HG03039 (cell line): ENCODE results near the gene DYRK2.

ENCODE experiments used
- ATAC-seq: cut with Tn5 transposase; IDR thresholded peaks from one replicate; pipeline ENCODE4 v1.9.1; 2021; ENCODE audit warnings: mild to moderate bottlenecking, moderate library complexity; ENCODE audit not compliant: unreplicated experiment

The DYRK2 gene

GRCh38 chr12:67645601-67646000, 2.9 kb upstream of the DYRK2 start:
- ATAC-seq = no peak

GRCh38 chr12:67646775-67647174, 1.8 kb upstream of the DYRK2 start:
- no peak for ATAC-seq

- ATAC-seq = no peak
Measured at GRCh38 chr12:67647181-67647798, 1.3 kb upstream of the DYRK2 start.

- no peak for ATAC-seq
Measured at GRCh38 chr12:67647799-67648520, 585 bp upstream of the DYRK2 start.

- ATAC-seq = peak; percentile 24
Measured at GRCh38 chr12:67649261-67649569, 670 bp downstream of the DYRK2 start.

DNA sequence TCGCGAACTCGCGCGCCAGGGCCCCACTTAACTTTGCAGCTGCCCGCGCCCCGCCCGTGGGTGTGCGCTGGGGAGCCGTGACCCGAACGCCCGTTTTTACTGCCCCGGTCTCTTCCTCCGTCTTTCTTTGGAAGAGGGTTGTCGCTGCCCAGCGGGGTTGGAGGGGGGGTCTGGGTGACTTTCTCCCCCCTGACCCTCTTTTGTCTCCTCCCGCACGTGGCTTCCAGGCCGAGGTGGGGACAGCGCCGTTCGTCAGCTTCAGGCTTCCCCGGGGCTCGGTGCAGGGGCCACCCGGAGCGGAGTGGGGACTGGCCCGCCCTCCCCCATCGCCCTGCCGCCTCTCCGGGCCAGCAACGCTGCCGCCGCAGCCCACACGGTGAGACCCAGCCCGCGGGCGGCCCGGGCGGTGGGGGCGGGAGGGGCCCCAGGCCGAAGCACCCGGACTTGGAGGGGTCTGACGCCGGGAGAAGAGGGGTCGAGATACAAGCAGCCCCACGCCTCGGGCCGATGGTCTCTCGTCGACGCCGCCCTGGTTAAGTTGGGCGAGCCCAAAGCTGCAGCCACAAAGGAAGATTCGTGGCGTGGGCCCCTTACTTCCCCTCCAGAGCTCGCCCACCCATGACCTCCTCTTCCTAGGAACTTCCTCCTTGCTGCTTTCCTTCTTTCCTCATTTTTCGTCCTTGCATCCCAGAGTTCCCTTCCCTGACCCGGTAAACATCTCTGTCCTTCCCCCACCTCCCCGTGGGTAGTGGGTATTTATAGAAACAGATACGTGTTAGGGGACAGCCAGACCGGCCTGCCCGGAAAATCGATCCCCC, 1.2 kb downstream of the DYRK2 start:
- peak; percentile 12 for ATAC-seq

GRCh38 chr12:67650388-67651131, 2.0 kb downstream of the DYRK2 start:
- ATAC-seq = no peak

DNA sequence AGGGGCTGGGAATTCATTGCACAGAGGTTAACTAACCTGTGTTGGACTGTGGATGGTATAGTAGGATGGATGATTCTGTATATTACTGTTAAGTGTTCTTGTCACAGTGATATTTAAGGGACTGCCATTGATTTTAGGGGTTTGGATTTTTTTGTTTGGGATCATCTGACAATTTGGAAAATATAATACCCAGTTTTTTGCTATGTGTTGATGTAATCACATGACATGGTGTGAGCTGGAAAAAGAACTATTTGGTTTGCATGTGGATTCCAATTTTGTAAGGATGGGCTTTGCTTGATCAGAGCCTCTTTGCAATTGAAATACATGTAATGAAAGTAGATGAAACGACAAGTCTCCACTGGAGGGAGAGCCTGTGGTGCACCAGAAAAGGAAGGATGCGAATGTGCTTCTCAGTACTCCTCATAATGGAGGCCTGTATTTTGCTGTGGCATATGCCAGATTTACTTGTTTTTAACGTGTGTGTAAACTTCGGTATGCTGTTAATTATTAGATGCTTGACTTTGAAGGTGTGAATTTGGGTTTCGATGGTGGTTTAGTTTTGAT, 2.7 kb downstream of the DYRK2 start:
- no peak for ATAC-seq

DNA sequence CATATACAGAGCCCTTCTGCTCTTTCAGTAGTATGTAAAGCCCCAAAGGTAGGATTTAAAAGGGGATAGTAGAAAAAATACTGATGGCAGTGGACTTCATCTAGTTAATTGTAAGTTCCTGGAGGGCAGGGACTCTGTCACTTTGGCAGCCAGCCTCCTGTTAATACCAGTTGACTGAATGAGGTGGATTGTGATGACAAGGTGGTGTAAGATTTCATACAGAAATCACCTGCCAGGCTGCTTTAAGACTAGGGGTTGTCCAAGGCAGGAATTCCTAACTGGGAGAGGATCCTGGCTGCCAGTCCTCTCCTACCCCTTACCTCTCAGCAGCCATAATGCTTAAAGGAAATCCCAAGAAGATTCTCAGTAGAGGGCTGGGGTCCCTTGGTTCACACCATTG, 7.3 kb downstream of the DYRK2 start:
- ATAC-seq = no peak

GRCh38 chr12:67656251-67656650, 7.7 kb downstream of the DYRK2 start:
- no peak for ATAC-seq

DNA sequence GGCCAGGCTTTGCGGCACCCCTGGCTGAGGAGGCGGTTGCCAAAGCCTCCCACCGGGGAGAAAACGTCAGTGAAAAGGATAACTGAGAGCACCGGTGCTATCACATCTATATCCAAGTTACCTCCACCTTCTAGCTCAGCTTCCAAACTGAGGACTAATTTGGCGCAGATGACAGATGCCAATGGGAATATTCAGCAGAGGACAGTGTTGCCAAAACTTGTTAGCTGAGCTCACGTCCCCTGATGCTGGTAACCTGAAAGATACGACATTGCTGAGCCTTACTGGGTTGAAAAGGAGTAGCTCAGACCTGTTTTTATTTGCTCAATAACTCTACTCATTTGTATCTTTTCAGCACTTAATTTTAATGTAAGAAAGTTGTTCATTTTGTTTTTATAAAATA, 9.9 kb downstream of the DYRK2 start:
- ATAC-seq = no peak

GRCh38 chr12:67659292-67659691, 10.7 kb downstream of the DYRK2 start:
- no peak for ATAC-seq

DNA sequence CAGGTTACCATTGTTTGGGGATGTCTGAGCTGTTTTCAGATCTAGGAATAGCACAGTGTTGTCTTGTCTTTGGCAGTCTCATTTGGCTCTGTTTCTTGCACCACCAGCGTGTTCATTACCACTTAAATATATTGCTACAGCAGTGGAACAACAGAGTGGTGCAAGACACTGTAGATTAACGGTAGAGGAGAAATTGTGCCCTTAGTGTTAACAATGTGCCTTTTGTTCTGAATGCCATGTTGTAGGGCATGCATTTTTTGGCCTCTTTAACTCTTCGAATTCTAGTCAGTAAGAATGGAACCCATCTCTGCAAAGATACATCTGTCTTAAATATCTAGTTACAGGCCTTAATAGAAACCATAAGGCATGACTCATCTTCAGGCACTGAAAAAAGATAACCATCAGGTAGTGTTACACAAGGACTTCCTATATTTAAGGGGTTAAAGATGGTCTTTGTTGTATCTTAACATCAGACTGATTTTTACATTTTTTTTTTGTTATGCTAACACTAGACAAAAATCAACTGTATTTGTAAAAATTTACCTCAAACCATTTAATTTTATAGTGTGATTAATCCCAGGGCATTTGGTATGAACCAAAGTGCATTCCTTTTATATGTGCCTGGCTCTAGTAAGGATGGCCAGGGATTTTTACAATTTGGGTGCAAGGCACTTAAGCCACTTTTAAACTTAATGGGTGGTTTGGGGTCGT, 12.9 kb downstream of the DYRK2 start:
- no peak for ATAC-seq

DNA sequence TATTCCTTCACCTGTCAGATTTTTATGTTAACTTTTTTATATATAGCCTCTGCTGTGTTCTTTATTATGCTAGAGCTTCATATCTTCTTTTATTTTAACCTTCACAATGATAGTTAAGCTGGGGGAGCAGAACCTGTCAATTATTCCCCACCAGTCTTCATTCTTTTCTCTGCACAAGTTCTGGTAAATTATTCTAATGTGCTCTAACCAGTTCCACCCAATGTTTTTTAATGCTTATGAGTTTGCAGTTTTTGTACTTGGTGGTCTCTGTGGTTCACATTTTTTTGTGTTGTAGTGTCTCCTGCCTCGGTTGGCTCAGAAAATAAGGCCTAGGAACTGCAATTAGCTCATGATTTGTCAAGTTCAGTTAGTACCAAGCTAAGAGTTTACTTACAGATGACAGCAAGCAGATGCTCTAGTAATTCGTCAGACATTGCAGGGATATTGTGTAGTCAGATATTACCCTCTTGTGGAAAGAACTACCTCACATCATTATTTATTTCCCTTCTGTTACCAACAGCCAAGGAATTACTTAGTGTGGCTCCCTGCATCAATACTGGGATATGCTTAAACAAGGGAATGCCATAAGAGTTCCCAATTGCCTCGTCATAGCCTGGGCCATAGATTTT, 14.5 kb downstream of the DYRK2 start:
- no peak for ATAC-seq

DNA sequence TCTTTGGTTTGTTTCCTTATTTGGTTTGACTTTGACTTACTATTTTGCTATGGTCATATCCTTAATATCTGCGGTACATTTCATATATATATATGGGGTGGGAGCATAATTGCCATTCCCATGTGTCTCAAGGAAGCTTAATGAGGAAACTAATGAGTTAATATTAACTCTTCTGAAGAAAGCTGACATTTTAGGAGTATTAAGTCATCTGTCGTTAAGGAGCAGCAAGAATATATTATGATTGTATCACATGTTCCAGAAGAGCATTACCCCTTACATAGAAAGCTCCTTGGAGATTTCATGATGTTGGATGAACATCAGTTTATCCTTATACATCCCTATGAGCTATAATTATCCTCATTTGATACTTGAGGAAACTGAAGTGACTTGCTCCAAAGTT, 15.6 kb downstream of the DYRK2 start:
- ATAC-seq = no peak

DNA sequence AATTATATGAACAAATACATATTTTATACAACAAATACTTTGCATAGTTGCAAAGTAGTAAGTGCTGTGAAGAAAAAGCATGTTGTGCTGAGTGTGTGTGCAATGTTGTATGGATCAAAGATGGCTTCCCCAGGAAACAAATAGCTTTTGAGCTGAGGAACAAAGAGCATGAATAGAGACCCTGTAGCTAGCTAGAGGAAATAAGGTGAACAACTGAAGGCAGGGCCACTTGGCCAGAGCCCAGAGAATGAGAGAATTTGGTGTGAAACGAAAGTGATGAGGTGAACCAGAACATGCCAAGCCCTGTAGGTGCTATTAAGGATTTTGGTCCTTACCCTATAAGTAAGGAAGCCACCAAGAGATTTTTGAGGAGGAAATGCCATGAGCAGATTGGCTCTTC, 17.1 kb downstream of the DYRK2 start:
- ATAC-seq = no peak

- ATAC-seq = no peak
Measured at GRCh38 chr12:67666605-67667004, 18.1 kb downstream of the DYRK2 start.

GRCh38 chr12:67667276-67668073, 18.9 kb downstream of the DYRK2 start:
- no peak for ATAC-seq

DNA sequence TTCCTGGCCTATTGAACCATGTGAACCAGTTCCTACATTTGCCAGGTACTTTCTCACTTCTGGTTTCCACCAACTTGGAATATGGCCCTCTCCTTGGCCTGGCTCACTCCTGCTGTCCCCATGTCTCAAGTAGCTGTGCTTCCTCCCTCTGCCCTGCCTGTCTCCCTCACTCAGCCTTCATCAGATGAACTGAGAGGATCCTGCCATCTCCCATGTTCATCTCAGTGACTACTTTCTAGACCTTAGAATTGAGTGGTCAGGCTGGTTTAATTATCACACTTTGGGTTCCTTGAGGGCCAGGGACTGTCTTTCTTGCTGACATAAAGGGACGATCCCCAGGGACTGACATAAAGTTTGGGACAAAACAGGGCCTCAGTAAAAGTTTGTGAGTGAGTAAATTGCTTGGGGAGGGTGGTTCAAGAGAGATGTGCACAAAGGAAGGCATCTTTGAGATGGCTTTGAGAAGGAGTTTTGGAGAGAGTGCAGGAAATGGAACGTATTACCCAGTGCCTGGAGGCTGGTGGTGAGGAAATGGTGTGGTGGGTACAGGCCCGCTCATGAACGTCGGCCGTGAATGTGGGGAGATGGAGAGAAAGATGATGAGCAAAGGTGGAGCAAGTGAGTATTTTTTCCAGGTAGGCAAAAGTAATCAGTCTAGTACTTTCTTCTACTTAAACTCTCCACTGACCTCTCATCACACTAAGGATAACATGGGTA, 20.8 kb downstream of the DYRK2 start:
- ATAC-seq = no peak
